Heart right ventricle (tissue), 16 donors: ENCODE results near the gene UBE2E3. TPM values are rescaled to one million over a fixed set of nuclear protein-coding genes. Genes with fewer than 3 reads are reported as not detected.

Experiments used
- ATAC-seq, 8 donors: fragments of 200-7000 bp; cut with Tn5 transposase; one replicate each; pipeline ENCODE4 v1.9.1; 2020; ENCODE audit warnings: mild to moderate bottlenecking in 8 of 8, moderate library complexity in 8 of 8, moderate number of reproducible peaks in 1 of 8
- DNase-seq, 2 donors: peaks; one replicate each; pipeline ENCODE4 v3.0.0-alpha.2; 2020
- H3K27ac ChIP-seq, 10 donors: fragments of 200-600 bp; sonication (generic) in 2 of 10; one replicate each; pipeline versions ENCODE4 v1.5.0 to v1.8.0; 2020 to 2022; ENCODE audit warnings: mild to moderate bottlenecking in 3 of 10
- H3K27me3 ChIP-seq, 7 donors: fragments of 200-600 bp; one replicate each; pipeline ENCODE4 v1.8.0; 2021 to 2022; ENCODE audit warnings: mild to moderate bottlenecking in 2 of 7
- H3K36me3 ChIP-seq, 9 donors: fragments of 200-600 bp; sonication (generic) in 1 of 9; one replicate each; pipeline versions ENCODE4 v1.5.0 to v1.8.0; 2020 to 2022; ENCODE audit warnings: mild to moderate bottlenecking in 2 of 9
- H3K4me1 ChIP-seq, 9 donors: fragments of 200-600 bp; sonication (generic) in 1 of 9; one replicate each; pipeline versions ENCODE4 v1.5.0 to v1.8.0; 2020 to 2022; ENCODE audit warnings: mild to moderate bottlenecking in 4 of 9
- H3K4me3 ChIP-seq, 10 donors: fragments of 200-600 bp; sonication (generic) in 2 of 10; one replicate each; pipeline versions ENCODE4 v1.5.0 to v1.8.0; 2020 to 2022; ENCODE audit warnings: mild to moderate bottlenecking in 7 of 10, moderate library complexity in 2 of 10
- H3K9me3 ChIP-seq, 11 donors: fragments of 200-600 bp in 10 of 11; sonication (generic) in 2 of 11; one replicate each; pipeline versions ENCODE4 v1.5.0 to v1.8.0; 2013 to 2022; ENCODE audit warnings: mild to moderate bottlenecking in 2 of 11, control low read depth in 1 of 11, moderate library complexity in 1 of 11
- WGBS, 2 donors: extraction: QIAGEN DNeasy Blood & Tissue Kit; methylation state at CpG; one replicate each; pipeline ENCODE4 v1.1.7; 2013; ENCODE audit warnings: inconsistent platforms in 1 of 2; 5-methylcytosine and 5-hydroxymethylcytosine counted together
- intact Hi-C, 10 donors: fragments of 100-400 bp; cut with DNase I; formaldehyde crosslinking; loops; one replicate each; pipeline versions ENCODE4 v1.11.1 to v1.14.2; 2022
- polyA plus RNA-seq, 2 donors: library from polyadenylated mRNA; stranded (reverse); fragments of 200-250 nt; gene quantifications; one replicate each; pipeline ENCODE4 v1.2.3, GENCODE V29; 2013
- total RNA-seq, 10 donors: library from RNA; stranded (reverse); fragmentation: NEBNext Ultra II Directional in 3 of 10; extraction: Animal tissue kit (Norgen Biotek cat#: 25700) in 3 of 10; gene quantifications; one replicate each; pipeline versions ENCODE4 v1.2.1 to v1.2.4, GENCODE V29; 2021 to 2023
- TF ChIP-seq, protein P1 (sequence below), 9 donors: fragments of 200-600 bp; sonication (generic) in 2 of 9; IDR thresholded peaks; one replicate each; pipeline versions ENCODE4 v1.5.0 to v1.8.0; 2021 to 2022; ENCODE audit warnings: antibody characterized with exemption in 9 of 9, mild to moderate bottlenecking in 5 of 9, moderate library complexity in 1 of 9
- donor health status: Arrhythmogenic right ventricular cardiomyopathy.
- donor health status: ischemic (EF 13 %, LVEDD 7.1; RV severe dilation, severe dysfunction).
- donor health status: healthy with polysubstance abuse.
- donor health status: DM: no; HTN: yes; CAD: no.
- donor health status: DM: no; HTN: no; CAD: no.
- donor health status: ischemic (EF 25% LVEDD 6.9; RV normal size, moderate dysfunction).
- donor health status: ischemic (EF 25% LVEDD 5.7; RV mildly dilated, moderate dysfunction).
- donor health status: healthy.
- donor health status: DM: yes; HTN: yes; CAD: no.
- donor health status: Ischemic cardiomyopathy.
- donor health status: ischemic (EF 35%, LVEDD 5.7; RV mildly dilated, moderate dysfunction).
- donor health status: nonischemic (EF 11% LVEDD 7.7; RV severe dilation, severe dysfunction).
- donor health status: DM: yes; HTN: yes; CAD: no.
- donor health status: PGD.
- donor health status: ischemic (EF 29% LVEDD 5.4; RV normal size, mild dysfunction).
- donor health status: nonischemic (EF 23%, LVEDD 6.1; RV moderate dilation, normal function).

The UBE2E3 gene
- total and polyA plus RNA-seq, 12 donors: 26.3 to 59.1 (median 54.9) TPM

DNA sequence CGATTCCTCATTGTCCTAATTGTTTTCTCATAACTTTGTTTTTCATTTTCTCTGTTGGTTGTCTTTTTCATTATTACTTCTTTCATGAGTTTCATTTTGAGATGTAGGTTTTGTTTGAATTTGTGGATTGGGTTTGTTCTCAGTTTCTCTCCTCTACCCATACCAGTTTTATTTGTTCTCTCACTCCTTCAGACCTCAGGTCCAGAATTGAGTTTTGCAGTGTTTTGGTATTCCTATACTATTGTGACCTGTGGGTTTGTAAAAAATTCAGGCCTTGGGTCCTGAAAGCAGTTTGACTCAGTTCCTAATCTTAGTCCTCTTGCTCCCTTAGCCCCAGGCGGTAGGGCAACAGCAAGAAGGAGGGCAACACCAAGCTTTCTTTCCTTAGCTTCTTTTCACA lies 28.3 kb upstream of the UBE2E3 start:
- Histone ChIP-seq H3K4me1 (no peaks in the 10 kb centered on the region), H3K36me3 (no peaks in the 10 kb centered on the region), H3K9me3 (no peaks in the 10 kb centered on the region), H3K27me3 (no peaks in the 10 kb centered on the region), H3K27ac (no peak overlapping the region), H3K4me3 (no peak overlapping the region)
- no peak for DNase-seq
- TF ChIP-seq, protein P1, sequence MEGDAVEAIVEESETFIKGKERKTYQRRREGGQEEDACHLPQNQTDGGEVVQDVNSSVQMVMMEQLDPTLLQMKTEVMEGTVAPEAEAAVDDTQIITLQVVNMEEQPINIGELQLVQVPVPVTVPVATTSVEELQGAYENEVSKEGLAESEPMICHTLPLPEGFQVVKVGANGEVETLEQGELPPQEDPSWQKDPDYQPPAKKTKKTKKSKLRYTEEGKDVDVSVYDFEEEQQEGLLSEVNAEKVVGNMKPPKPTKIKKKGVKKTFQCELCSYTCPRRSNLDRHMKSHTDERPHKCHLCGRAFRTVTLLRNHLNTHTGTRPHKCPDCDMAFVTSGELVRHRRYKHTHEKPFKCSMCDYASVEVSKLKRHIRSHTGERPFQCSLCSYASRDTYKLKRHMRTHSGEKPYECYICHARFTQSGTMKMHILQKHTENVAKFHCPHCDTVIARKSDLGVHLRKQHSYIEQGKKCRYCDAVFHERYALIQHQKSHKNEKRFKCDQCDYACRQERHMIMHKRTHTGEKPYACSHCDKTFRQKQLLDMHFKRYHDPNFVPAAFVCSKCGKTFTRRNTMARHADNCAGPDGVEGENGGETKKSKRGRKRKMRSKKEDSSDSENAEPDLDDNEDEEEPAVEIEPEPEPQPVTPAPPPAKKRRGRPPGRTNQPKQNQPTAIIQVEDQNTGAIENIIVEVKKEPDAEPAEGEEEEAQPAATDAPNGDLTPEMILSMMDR (IDR thresholded peaks at IDR 0.05): no peak
- no peak for ATAC-seq
- 92% methylated on average over 2 of the region's 2 CpGs for WGBS, 2 donors
- intact Hi-C loops: no loop called here

DNA sequence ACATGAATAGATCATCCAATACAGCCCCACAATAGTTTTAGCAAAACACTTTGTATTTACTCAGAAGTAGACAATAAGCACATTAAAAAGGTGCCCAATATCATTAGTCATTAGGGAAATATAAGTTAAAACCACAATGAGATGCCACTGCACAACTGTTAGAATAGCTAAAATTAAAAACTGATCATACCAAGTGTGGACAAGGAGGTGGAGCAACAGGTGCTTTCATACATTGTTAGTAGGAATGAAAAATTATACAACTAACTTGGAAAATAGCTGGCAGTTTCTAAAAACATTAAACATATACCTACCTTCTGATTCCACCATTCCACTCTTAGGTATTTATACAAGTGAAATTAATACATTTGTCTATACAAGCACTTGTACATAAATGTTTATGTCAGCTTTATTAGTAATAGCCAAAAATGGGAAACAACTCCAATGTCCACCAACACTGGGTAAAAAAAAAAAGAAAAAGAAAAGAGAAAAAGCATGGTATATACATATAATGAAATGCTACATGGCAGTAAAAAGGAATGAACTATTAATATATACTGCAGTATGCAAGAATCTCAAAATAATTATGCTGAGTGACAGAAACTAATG lies 27.6 kb upstream of the UBE2E3 start:
- H3K27ac ChIP-seq: no peak overlapping the region
- ATAC-seq (no peak), DNase-seq (no peak)
- H3K9me3 ChIP-seq: no peaks in the 10 kb centered on the region
- H3K27me3 ChIP-seq: no peaks in the 10 kb centered on the region
- intact Hi-C loops: no loop called here
- no peaks in the 10 kb centered on the region for H3K4me1 ChIP-seq
- H3K4me3 ChIP-seq: no peak overlapping the region
- no peaks in the 10 kb centered on the region for H3K36me3 ChIP-seq
- TF ChIP-seq, protein P1 (IDR thresholded peaks at IDR 0.05): no peak

DNA sequence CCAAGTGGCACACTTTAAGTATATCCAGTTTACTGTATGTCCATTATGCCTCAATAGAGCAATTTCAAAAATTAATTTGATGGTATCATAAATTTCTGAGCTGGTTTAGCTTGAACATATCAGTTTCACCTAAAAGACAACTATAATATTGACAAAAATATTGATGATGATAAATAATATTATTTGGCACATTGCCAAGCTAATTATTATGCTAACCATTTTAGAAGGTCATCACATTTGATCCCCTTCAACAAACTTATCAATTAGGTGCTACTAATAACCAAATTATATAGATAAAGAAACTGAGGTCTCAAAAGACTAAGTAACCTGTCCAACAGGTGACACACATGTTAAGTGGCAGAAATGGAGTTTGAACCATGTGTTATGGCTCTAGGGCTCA lies 26.9 kb upstream of the UBE2E3 start:
- ATAC-seq (no peak), DNase-seq (no peak)
- H3K36me3 ChIP-seq: no peaks in the 10 kb centered on the region
- TF ChIP-seq, protein P1 (IDR thresholded peaks at IDR 0.05): no peak
- H3K9me3 ChIP-seq: no peaks in the 10 kb centered on the region
- H3K27ac ChIP-seq: no peak overlapping the region
- intact Hi-C loops: no loop called here
- H3K4me3 ChIP-seq: no peak overlapping the region
- no peaks in the 10 kb centered on the region for H3K27me3 ChIP-seq
- H3K4me1 ChIP-seq: peaks cover 0 to 2% (median 0%) of the 10 kb centered on the region in 9 donors

DNA sequence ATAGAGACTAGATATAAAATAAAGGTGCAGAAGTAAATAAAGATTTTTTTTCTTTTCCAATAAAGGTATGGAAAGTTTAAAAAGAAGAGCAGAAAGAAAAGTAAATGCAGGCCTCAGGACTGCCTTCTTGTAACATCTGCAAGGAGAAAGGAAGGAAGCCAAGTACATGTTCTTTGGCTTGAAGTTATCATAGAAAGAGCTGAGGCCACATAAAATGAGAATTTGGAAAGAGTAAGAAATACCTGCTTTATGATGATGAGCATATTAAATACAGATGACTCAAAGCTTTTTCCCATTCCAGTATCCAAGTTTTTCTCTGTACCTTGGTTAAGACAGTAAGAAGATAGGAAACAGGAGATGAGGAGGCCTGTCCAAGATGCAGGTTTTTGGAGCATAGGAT lies 25.3 kb upstream of the UBE2E3 start:
- no peak for ATAC-seq
- no peak overlapping the region for H3K4me3 ChIP-seq
- TF ChIP-seq, protein P1 (IDR thresholded peaks at IDR 0.05): no peak
- H3K36me3 ChIP-seq: no peaks in the 10 kb centered on the region
- H3K27ac ChIP-seq: no peak overlapping the region
- H3K27me3 ChIP-seq: no peaks in the 10 kb centered on the region
- H3K4me1 ChIP-seq: peaks cover 0 to 4% (median 0%) of the 10 kb centered on the region in 9 donors
- DNase-seq: no peak
- no peaks in the 10 kb centered on the region for H3K9me3 ChIP-seq
- intact Hi-C loops: no loop called here
